Stimulated activated CD4-positive, alpha-beta T cell treated with anti-CD3 and anti-CD28 coated beads, Interleukin-4, amount 100 ng/mL, for 1 hour (primary cell): Measurements from ENCODE around the gene IFNL2.
"Not testable (repeated sequence)": the region's sequence is repeated elsewhere in the genome, so short reads cannot be mapped to it uniquely, and the experiment has no call there.

Experiments used
- DNase-seq: peaks from one replicate; pipeline ENCODE4 v3.0.0-alpha.2; 2020

IFNL2 gene

GRCh38 chr19:39268085-39268484 is at the start of gene IFNL2:
Gene IFNL2 (plus strand): TSS chr19:39268396. CDS start chr19:39268569, 173 bp downstream.
- DNase-seq = not testable (repeated sequence)

- not testable (repeated sequence) for DNase-seq
These were observed 49.1 kb upstream of the IFNL2 start for GRCh38 chr19:39219108-39219507.

GRCh38 chr19:39223703-39224279 is 44.4 kb upstream of the IFNL2 start:
- no peak for DNase-seq

- no peak for DNase-seq
These were observed 43.3 kb upstream of the IFNL2 start for GRCh38 chr19:39224910-39225309.

GRCh38 chr19:39230096-39230764 is 38.0 kb upstream of the IFNL2 start:
- DNase-seq = no peak

GRCh38 chr19:39232708-39233107 is 35.5 kb upstream of the IFNL2 start:
- no peak for DNase-seq

GRCh38 chr19:39236527-39236926 is 31.7 kb upstream of the IFNL2 start:
- no peak for DNase-seq

GRCh38 chr19:39237200-39238184 is 30.7 kb upstream of the IFNL2 start:
- peak; percentile 55 for DNase-seq

GRCh38 chr19:39238209-39238608 is 30.0 kb upstream of the IFNL2 start:
- no peak for DNase-seq

- DNase-seq = no peak
These were observed 29.3 kb upstream of the IFNL2 start for GRCh38 chr19:39238944-39239343.

GRCh38 chr19:39240421-39240820 is 27.8 kb upstream of the IFNL2 start:
- no peak for DNase-seq

- not testable (repeated sequence) for DNase-seq
These were observed 24.5 kb upstream of the IFNL2 start for GRCh38 chr19:39243741-39244140.

GRCh38 chr19:39244410-39245100 is 23.6 kb upstream of the IFNL2 start, which contains the start of gene IFNL3:
Gene IFNL3 (minus strand): TSS chr19:39245006. CDS start chr19:39244967, 39 bp downstream.
- not testable (repeated sequence) for DNase-seq

- DNase-seq = not testable (repeated sequence)
These were observed 23.0 kb upstream of the IFNL2 start for GRCh38 chr19:39245166-39245565.

GRCh38 chr19:39246951-39247669 is 21.1 kb upstream of the IFNL2 start:
- peak; percentile 41 for DNase-seq

GRCh38 chr19:39247701-39248664 is 20.2 kb upstream of the IFNL2 start:
- peak; percentile 8 for DNase-seq

- no peak for DNase-seq
These were observed 19.4 kb upstream of the IFNL2 start, which contains the start of gene IFNL4 for GRCh38 chr19:39248806-39249205. Gene IFNL4 (minus strand): TSS chr19:39248856.

GRCh38 chr19:39251081-39251480 is 17.1 kb upstream of the IFNL2 start:
- no peak for DNase-seq

GRCh38 chr19:39251846-39252245 is 16.4 kb upstream of the IFNL2 start:
- DNase-seq = no peak

- no peak for DNase-seq
These were observed 15.7 kb upstream of the IFNL2 start for GRCh38 chr19:39252458-39252857.
